ENCODE measurements around the gene UBE4B. TPM values are rescaled to one million over a fixed set of nuclear protein-coding genes. Genes with fewer than 3 reads are reported as not detected.

The UBE4B gene
- total and polyA plus RNA-seq, 10 of the 15 experiments (the other 5 are each of a cell fraction or from before 2014, with no cell fraction given): 2.9 to 32.6 (median 20.7) TPM

- TF ChIP-seq HSF1 (IDR thresholded peaks at IDR 0.05; ENCODE audit: low read depth, low read length) (no peak), ASH2L (IDR thresholded peaks at IDR 0.05; ENCODE audit: borderline replicate concordance, low read depth) (no peak), CBX5 (IDR thresholded peaks at IDR 0.05; ENCODE audit: low read depth) (no peak), MAX (IDR thresholded peaks at IDR 0.05; ENCODE audit: low read depth, low read length) (no peak; the same call in 1 of the 2 replicates), ETV6 (conservative IDR thresholded peaks at IDR 0.05 in 1 of 2, IDR thresholded peaks at IDR 0.05 in 1 of 2; ENCODE audit: borderline replicate concordance in 1 of 2, low read depth in 1 of 2) (no peak), POLR2AphosphoS5 (IDR thresholded peaks at IDR 0.05; ENCODE audit: low read length) (peak; percentile 35; the same call in 1 of the 2 replicates), SMC3 (IDR thresholded peaks at IDR 0.05; ENCODE audit: borderline replicate concordance, low read length) (peak; percentile 83), POLR2A (IDR thresholded peaks at IDR 0.05; ENCODE audit: low read depth, low read length) (peak; percentile 62; the same call in 1 of the 2 replicates), PAX5 (IDR thresholded peaks at IDR 0.05; ENCODE audit: borderline replicate concordance, low read depth, low read length) (no peak), ZNF687 (IDR thresholded peaks at IDR 0.05) (peak; percentile 53; the same call in 1 of the 2 replicates), YY1 (IDR thresholded peaks at IDR 0.05; ENCODE audit: low read depth, low read length) (peak; percentile 96), CREM (IDR thresholded peaks at IDR 0.05; ENCODE audit: low read depth) (peak; percentile 32; the same call in 1 of the 2 replicates), ZNF217 (IDR thresholded peaks at IDR 0.05) (0 out of 2 replicates have a peak, but pooled peaks have one; percentile 32), RBBP5 (conservative IDR thresholded peaks at IDR 0.05) (no peak), YBX1 (IDR thresholded peaks at IDR 0.05) (no peak), IRF4 (IDR thresholded peaks at IDR 0.05; ENCODE audit: low read depth, low read length) (no peak), SPI1 (IDR thresholded peaks at IDR 0.05; ENCODE audit: borderline replicate concordance, insufficient read depth, low read depth, low read length) (peak; percentile 46; the same call in 1 of the 2 replicates), ZNF592 (IDR thresholded peaks at IDR 0.05) (peak; percentile 71; the same call in 1 of the 2 replicates), SUZ12 (IDR thresholded peaks at IDR 0.05; ENCODE audit: unreplicated experiment) (no peak), TAF1 (IDR thresholded peaks at IDR 0.05; ENCODE audit: borderline replicate concordance, low read depth, low read length) (peak; percentile 82)
These were observed at the start of gene UBE4B (continued) for GRCh38 chr1:10032590-10033358.
